SK-N-SH (cell line): ENCODE data around the gene SAA1.

Experiments
- CTCF ChIP-seq: fragments of 200-600 bp; sonication (generic); IDR thresholded peaks from 2 replicates; pipeline ENCODE4 v1.6.1; 2017; ENCODE audit warnings: antibody characterized with exemption, mild to moderate bottlenecking, moderate library complexity
- IRF3 ChIP-seq: fragments of 150-350 bp; IDR thresholded peaks from 2 replicates; pipeline ENCODE4 v1.6.1; 2016; ENCODE audit warnings: mild to moderate bottlenecking, low read depth, low read length
- POLR2AphosphoS5 ChIP-seq: IDR thresholded peaks from 2 replicates; pipeline ENCODE4 v1.6.1; 2012; ENCODE audit warnings: low read depth, low read length
- REST ChIP-seq: IDR thresholded peaks from 2 replicates; pipeline ENCODE4 v1.6.1; 2012; ENCODE audit warnings: mild to moderate bottlenecking, low read depth, low read length, moderate library complexity

- TF ChIP-seq CTCF: peak; percentile 88
- TF ChIP-seq POLR2AphosphoS5: no peak
- TF ChIP-seq IRF3: no peak
- no peak for TF ChIP-seq REST
Observed at GRCh38 chr11:18243783-18244362, 22.2 kb upstream of the SAA1 start.
